ENCODE measurements around the gene CACHD1.

DNA sequence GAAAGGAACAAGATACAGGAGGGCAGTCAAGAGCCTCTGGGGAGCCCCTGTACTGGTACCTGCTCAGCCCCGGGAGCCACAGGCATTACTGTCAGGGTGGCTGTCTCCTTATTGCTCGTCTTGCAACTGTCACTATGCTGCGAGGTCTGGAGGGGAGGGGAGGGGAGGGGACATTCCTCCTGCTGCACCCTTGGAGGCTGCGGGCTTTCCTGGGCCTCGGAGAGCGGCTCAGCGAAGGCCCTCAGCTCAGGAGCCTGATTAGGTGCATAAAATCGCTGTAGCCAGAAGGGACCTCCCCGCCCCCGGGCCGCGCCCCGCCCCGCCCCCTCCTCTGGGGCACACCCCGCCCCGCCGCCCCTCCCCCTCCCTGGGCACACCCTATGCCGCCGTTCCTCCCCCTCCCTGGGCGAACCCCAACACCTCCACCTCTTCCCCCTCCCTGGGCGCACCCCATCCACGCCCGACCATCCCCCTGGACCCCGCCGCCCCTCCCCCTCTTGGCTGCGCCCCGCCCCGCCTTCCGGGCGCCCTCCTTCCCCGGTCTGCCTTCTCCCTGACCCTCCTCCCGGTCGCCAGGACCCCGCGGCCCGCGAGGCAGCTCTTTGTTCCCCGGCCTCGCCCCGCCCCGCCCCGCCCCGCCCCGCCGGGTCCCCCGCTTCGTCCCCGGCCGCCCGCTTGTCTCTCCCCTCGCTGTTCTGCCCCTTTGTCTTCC, 35.5 kb downstream of the CACHD1 start:
- TF ChIP-seq CTCF (IDR thresholded peaks at IDR 0.05; ENCODE audit: insufficient read depth, low read length), result no peak
- TF ChIP-seq POLR2AphosphoS5 (IDR thresholded peaks at IDR 0.05; ENCODE audit: low read depth), result no peak
- TF ChIP-seq GABPA (IDR thresholded peaks at IDR 0.05; ENCODE audit: low read depth), result no peak

All from HL-60 (cell line).